ENCODE data around the gene KASH5.

GRCh38 chr19:49423985-49424303, 35.9 kb downstream of the KASH5 start:
- TF ChIP-seq, protein P1, sequence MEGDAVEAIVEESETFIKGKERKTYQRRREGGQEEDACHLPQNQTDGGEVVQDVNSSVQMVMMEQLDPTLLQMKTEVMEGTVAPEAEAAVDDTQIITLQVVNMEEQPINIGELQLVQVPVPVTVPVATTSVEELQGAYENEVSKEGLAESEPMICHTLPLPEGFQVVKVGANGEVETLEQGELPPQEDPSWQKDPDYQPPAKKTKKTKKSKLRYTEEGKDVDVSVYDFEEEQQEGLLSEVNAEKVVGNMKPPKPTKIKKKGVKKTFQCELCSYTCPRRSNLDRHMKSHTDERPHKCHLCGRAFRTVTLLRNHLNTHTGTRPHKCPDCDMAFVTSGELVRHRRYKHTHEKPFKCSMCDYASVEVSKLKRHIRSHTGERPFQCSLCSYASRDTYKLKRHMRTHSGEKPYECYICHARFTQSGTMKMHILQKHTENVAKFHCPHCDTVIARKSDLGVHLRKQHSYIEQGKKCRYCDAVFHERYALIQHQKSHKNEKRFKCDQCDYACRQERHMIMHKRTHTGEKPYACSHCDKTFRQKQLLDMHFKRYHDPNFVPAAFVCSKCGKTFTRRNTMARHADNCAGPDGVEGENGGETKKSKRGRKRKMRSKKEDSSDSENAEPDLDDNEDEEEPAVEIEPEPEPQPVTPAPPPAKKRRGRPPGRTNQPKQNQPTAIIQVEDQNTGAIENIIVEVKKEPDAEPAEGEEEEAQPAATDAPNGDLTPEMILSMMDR (IDR thresholded peaks at IDR 0.05; ENCODE audit: low read depth, low read length, poor library complexity, severe bottlenecking), result no peak
- no peak for TF ChIP-seq EZH2phosphoT487 (IDR thresholded peaks at IDR 0.05; ENCODE audit: borderline replicate concordance, low read length)

Measured in DOHH2 (cell line).